ENCODE results near the gene RAB31. TPM values are rescaled to one million over a fixed set of nuclear protein-coding genes. Genes with fewer than 3 reads are reported as not detected.

Gene RAB31
- total and polyA plus RNA-seq, 4 donors = 21.5 to 114 (median 49.5) TPM

GRCh38 chr18:9861933-9862332, 153.8 kb downstream of the RAB31 start:
- WGBS, 2 donors = 70 to 78% methylated on average over 4 of the region's 4 CpGs
- Histone ChIP-seq H3K4me1 (ENCODE audit: control insufficient read depth in 5 of 5, insufficient read depth in 5 of 5, low read length in 5 of 5) (no peaks in the 10 kb centered on the region), H3K27me3 (ENCODE audit: control insufficient read depth in 3 of 3, insufficient read depth in 3 of 3, low read length in 2 of 3) (no peaks in the 10 kb centered on the region), H3K9ac (ENCODE audit: insufficient read depth in 1 of 2, low read length in 2 of 2) (no peak overlapping the region), H3K36me3 (ENCODE audit: control insufficient read depth in 4 of 4, insufficient read depth in 4 of 4, low read length in 4 of 4) (no peaks in the 10 kb centered on the region), H3K9me3 (ENCODE audit: control insufficient read depth in 4 of 4, insufficient read depth in 3 of 4, low read length in 3 of 4) (peaks cover 0 to 4% (median 2%) of the 10 kb centered on the region in 4 donors), H3K4me3 (no peak overlapping the region), H3K27ac (ENCODE audit: low read depth in 1 of 2, low read length in 1 of 2) (no peak overlapping the region)
- TF ChIP-seq CTCF (IDR thresholded peaks at IDR 0.05; ENCODE audit: control extremely low read depth, extremely low read depth) = no peak
- ATAC-seq (ENCODE audit: insufficient read depth, low FRiP score) (no peak), DNase-seq (no peak)

- H3K4me1 ChIP-seq (ENCODE audit: control insufficient read depth in 5 of 5, insufficient read depth in 5 of 5, low read length in 5 of 5) = no peaks in the 10 kb centered on the region
- no peak overlapping the region for H3K27ac ChIP-seq (ENCODE audit: low read depth in 1 of 2, low read length in 1 of 2)
- H3K36me3 ChIP-seq (ENCODE audit: control insufficient read depth in 4 of 4, insufficient read depth in 4 of 4, low read length in 4 of 4) = no peaks in the 10 kb centered on the region
- DNase-seq (no peak), ATAC-seq (ENCODE audit: insufficient read depth, low FRiP score) (no peak)
- TF ChIP-seq CTCF (IDR thresholded peaks at IDR 0.05; ENCODE audit: control extremely low read depth, extremely low read depth) = no peak
- no peak overlapping the region for H3K4me3 ChIP-seq
- 67 to 86% methylated on average over 3 of the region's 3 CpGs for WGBS, 2 donors
- no peak overlapping the region for H3K9ac ChIP-seq (ENCODE audit: insufficient read depth in 1 of 2, low read length in 2 of 2)
- H3K9me3 ChIP-seq (ENCODE audit: control insufficient read depth in 4 of 4, insufficient read depth in 3 of 4, low read length in 3 of 4) = peaks cover 0 to 4% (median 2%) of the 10 kb centered on the region in 4 donors
- no peaks in the 10 kb centered on the region for H3K27me3 ChIP-seq (ENCODE audit: control insufficient read depth in 3 of 3, insufficient read depth in 3 of 3, low read length in 2 of 3)
Observed at GRCh38 chr18:9862686-9863085, 154.6 kb downstream of the RAB31 start.

- H3K9me3 ChIP-seq (ENCODE audit: control insufficient read depth in 4 of 4, insufficient read depth in 3 of 4, low read length in 3 of 4) = peaks cover 0 to 4% (median 2%) of the 10 kb centered on the region in 4 donors
- no peak overlapping the region for H3K9ac ChIP-seq (ENCODE audit: insufficient read depth in 1 of 2, low read length in 2 of 2)
- TF ChIP-seq CTCF (IDR thresholded peaks at IDR 0.05; ENCODE audit: control extremely low read depth, extremely low read depth) = no peak
- no peak for DNase-seq
- 81 to 87% methylated on average over 2 of the region's 2 CpGs for WGBS, 2 donors
- H3K4me1 ChIP-seq (ENCODE audit: control insufficient read depth in 5 of 5, insufficient read depth in 5 of 5, low read length in 5 of 5) = no peaks in the 10 kb centered on the region
- no peaks in the 10 kb centered on the region for H3K27me3 ChIP-seq (ENCODE audit: control insufficient read depth in 3 of 3, insufficient read depth in 3 of 3, low read length in 2 of 3)
- H3K27ac ChIP-seq (ENCODE audit: low read depth in 1 of 2, low read length in 1 of 2) = no peak overlapping the region
- H3K36me3 ChIP-seq (ENCODE audit: control insufficient read depth in 4 of 4, insufficient read depth in 4 of 4, low read length in 4 of 4) = no peaks in the 10 kb centered on the region
- ATAC-seq (ENCODE audit: insufficient read depth, low FRiP score) = no peak
- no peak overlapping the region for H3K4me3 ChIP-seq
Observed at GRCh38 chr18:9863282-9863681, 155.2 kb downstream of the RAB31 start.
